Ishikawa (cell line): Measurements from ENCODE around the gene DUXB.

ENCODE experiments used
- CEBPB ChIP-seq: IDR thresholded peaks from 2 replicates; pipeline ENCODE4 v1.6.1; 2012
- CREB1 ChIP-seq: IDR thresholded peaks from 2 replicates; pipeline ENCODE4 v1.6.1; 2012; ENCODE audit warnings: low read depth
- EGR1 ChIP-seq: IDR thresholded peaks from 2 replicates; pipeline ENCODE4 v1.6.1; 2012
- EP300 ChIP-seq: IDR thresholded peaks from 2 replicates; pipeline ENCODE4 v1.6.1; 2012; ENCODE audit warnings: borderline replicate concordance
- FOXM1 ChIP-seq: IDR thresholded peaks from 2 replicates; pipeline ENCODE4 v1.6.1; 2012; ENCODE audit warnings: low read depth, borderline replicate concordance
- MAX ChIP-seq: IDR thresholded peaks from 2 replicates; pipeline ENCODE4 v1.6.1; 2012
- NFIC ChIP-seq: IDR thresholded peaks from 2 replicates; pipeline ENCODE4 v1.6.1; 2012
- RAD21 ChIP-seq: IDR thresholded peaks from 2 replicates; pipeline ENCODE4 v1.6.1; 2012; ENCODE audit warnings: low read depth
- TAF1 ChIP-seq: IDR thresholded peaks from 2 replicates; pipeline ENCODE4 v1.6.1; 2012; ENCODE audit warnings: low read depth, mild to moderate bottlenecking
- TCF12 ChIP-seq: IDR thresholded peaks from 2 replicates; pipeline ENCODE4 v1.6.1; 2012; ENCODE audit warnings: low read depth
- TEAD4 ChIP-seq: IDR thresholded peaks from 2 replicates; pipeline ENCODE4 v1.6.1; 2012
- USF1 ChIP-seq: IDR thresholded peaks from 2 replicates; pipeline ENCODE4 v1.6.1; 2012
- YY1 ChIP-seq: IDR thresholded peaks from 2 replicates; pipeline ENCODE4 v1.6.1; 2012; ENCODE audit warnings: low read depth
- ZBTB7A ChIP-seq: IDR thresholded peaks from 2 replicates; pipeline ENCODE4 v1.6.1; 2012; ENCODE audit warnings: low read depth
- TF ChIP-seq, protein P1 (sequence below): IDR thresholded peaks from 2 replicates; pipeline ENCODE4 v1.6.1; 2012; ENCODE audit warnings: low read depth, mild to moderate bottlenecking

Gene DUXB

GRCh38 chr16:75682308-75682707 lies 19.0 kb downstream of the DUXB start:
- TF ChIP-seq YY1 (no peak), CEBPB (no peak), ZBTB7A (no peak), CREB1 (no peak), RAD21 (no peak), USF1 (no peak), TCF12 (no peak), NFIC (no peak), MAX (no peak), FOXM1 (no peak)
- TF ChIP-seq, protein P1, sequence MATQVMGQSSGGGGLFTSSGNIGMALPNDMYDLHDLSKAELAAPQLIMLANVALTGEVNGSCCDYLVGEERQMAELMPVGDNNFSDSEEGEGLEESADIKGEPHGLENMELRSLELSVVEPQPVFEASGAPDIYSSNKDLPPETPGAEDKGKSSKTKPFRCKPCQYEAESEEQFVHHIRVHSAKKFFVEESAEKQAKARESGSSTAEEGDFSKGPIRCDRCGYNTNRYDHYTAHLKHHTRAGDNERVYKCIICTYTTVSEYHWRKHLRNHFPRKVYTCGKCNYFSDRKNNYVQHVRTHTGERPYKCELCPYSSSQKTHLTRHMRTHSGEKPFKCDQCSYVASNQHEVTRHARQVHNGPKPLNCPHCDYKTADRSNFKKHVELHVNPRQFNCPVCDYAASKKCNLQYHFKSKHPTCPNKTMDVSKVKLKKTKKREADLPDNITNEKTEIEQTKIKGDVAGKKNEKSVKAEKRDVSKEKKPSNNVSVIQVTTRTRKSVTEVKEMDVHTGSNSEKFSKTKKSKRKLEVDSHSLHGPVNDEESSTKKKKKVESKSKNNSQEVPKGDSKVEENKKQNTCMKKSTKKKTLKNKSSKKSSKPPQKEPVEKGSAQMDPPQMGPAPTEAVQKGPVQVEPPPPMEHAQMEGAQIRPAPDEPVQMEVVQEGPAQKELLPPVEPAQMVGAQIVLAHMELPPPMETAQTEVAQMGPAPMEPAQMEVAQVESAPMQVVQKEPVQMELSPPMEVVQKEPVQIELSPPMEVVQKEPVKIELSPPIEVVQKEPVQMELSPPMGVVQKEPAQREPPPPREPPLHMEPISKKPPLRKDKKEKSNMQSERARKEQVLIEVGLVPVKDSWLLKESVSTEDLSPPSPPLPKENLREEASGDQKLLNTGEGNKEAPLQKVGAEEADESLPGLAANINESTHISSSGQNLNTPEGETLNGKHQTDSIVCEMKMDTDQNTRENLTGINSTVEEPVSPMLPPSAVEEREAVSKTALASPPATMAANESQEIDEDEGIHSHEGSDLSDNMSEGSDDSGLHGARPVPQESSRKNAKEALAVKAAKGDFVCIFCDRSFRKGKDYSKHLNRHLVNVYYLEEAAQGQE, result no peak

GRCh38 chr16:75679366-75679765 lies 21.9 kb downstream of the DUXB start:
- no peak for TF ChIP-seq RAD21

DNA sequence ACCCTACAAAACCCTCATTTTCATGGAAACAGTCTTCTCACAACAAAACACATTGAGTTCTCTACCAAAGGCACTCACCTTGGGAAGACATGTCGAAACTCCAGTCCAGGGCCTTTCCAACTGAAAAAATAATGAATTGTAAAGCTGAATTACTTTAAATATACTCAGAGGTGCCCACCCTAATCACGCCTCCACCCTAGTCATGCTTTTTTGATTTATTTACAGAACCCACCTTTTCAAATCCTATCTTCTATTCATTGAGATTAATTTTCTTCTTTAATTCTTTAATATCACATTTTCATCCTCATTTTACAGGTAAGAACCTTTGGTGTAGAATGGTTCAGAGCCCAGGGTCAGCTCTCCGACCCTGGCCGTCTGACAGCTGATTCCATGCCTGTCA lies 24.4 kb downstream of the DUXB start, which contains the start of gene CPHXL2:
Gene CPHXL2 (minus strand): TSS at position 101 of the 400 bp plus-strand sequence. CDS start 10 bp downstream, at position 91.
- TF ChIP-seq TCF12 (no peak), CEBPB (no peak), TEAD4 (no peak), TAF1 (no peak), USF1 (no peak)
- TF ChIP-seq, protein P1, result no peak

DNA sequence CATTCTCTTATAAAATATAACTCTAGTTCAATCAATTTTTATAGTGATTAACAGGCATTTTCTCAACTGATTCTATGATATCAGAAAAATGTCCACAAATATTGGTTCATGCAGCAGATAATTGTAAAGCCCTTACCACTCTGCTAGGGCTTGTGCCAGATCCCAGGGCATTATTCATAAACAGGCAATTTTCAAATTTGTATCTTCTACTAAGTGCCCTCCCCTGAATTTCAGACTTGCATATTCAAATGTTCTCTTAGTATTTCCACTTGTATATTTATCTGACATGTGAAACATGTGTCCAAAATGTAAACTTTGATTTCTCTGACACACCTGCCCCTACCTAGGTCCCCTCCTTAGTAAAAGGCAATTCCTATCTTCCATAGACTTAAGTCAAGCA lies 33.8 kb downstream of the DUXB start:
- TF ChIP-seq EP300, result no peak

- TF ChIP-seq RAD21, result no peak
- no peak for TF ChIP-seq CREB1
- no peak for TF ChIP-seq TCF12
- no peak for TF ChIP-seq TAF1
- TF ChIP-seq FOXM1, result no peak
- TF ChIP-seq USF1, result no peak
- TF ChIP-seq ZBTB7A, result no peak
Measured at GRCh38 chr16:75660726-75661302, 40.4 kb downstream of the DUXB start.

GRCh38 chr16:75660321-75660720 lies 40.9 kb downstream of the DUXB start:
- TF ChIP-seq MAX (no peak), EP300 (no peak), CREB1 (no peak), USF1 (no peak), EGR1 (no peak), ZBTB7A (no peak), TCF12 (no peak), YY1 (no peak), FOXM1 (no peak), NFIC (no peak), RAD21 (no peak)
- TF ChIP-seq, protein P1, result no peak
